ENCODE results near the gene ST6GALNAC2.
A peak's percentile ranks its signal among the peaks of the same experiment; 100 is the strongest.

ST6GALNAC2 gene

DNA sequence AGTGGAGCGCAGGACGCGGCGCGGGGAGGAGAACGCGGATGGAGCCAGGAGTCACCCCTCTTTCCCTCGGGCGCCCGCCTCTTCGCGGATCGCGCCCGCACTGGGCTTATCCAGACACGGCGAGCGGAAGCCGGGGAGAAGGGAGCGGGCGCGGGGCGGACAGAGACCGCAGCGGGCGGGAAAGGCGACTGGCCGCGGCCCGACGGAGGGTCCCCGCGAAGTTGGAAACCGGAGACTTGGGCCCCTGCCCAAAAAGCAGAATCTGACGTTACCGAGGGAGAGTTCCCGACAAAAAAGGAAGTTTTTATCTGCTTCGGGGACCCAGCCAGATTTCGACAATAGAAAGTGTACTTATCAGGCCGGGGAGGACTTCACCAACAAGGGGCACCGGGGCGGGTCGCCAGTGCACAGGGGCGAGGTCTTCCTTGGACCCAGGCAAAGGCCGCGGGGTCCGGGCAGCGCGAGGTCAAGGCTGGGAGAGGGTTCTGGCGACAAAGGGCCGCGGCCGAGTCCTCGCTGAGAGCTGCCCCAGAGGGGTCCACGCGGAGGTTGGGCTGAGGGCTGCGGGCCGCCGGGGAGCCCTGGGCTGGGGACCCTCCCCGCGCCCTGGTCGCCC is 519 bp downstream of the ST6GALNAC2 start:
- CTCF ChIA-PET: interaction anchor here (0.6 to 2.4 kb wide), 5 partner anchors 17 to 96 kb away, joined by 3 to 10 read pairs (median 5); no protein-coding TSS in a partner anchor

DNA sequence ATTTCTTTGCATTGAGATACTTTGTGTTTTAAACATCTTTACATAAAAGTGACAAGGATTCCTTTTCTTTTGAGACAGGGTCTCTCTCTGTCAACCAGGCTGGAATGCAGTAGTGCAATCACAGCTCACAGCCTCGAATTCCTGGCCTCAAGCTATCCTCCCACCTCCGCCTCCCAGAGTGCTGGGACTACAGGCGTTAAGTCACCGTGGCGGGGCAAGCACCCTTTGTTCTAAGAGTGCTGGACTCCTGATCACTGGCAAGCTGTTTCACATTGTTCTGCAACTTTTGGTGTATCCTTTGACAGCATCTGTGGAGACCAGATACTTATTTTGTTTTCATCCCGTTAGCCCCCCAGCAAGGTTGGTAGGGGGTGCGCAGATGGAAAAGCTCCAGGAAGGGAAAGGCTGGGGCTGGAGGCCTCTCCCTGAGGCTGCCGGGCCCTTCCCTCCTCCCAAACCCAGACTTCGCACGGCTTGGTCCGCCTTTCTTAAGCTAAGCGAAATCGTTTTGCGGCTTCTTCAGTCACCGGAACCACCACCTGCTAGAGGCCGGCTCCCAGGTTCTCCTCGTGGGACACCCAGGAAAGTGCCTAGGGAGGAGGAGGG is 1.1 kb downstream of the ST6GALNAC2 start:
- H3K4me3 ChIP-seq (ENCODE audit: low read depth, low read length): peak overlapping the region; percentile 48; the same call in 1 of the 2 replicates
- H3K9me3 ChIP-seq (ENCODE audit: control insufficient read depth, insufficient read depth, low read depth, low read length): no peaks in the 10 kb centered on the region
- POLR2A ChIA-PET: interaction anchor here (0.7 to 2.0 kb wide), 5 partner anchors 13 to 115 kb away, joined by 3 to 6 read pairs (median 4); no protein-coding TSS in a partner anchor
- CTCF ChIA-PET: interaction anchor here (0.6 to 1.0 kb wide), 2 partner anchors 26 to 61 kb away, joined by 3 to 4 read pairs; no protein-coding TSS in a partner anchor
- TF ChIP-seq ZFHX2 (tag by site-specific recombination; conservative IDR thresholded peaks at IDR 0.05) (peak; percentile 15; the same call in 1 of the 2 replicates), WT1 (tag by site-specific recombination; IDR thresholded peaks at IDR 0.05) (0 out of 2 replicates have a peak, but pooled peaks have one; percentile 21), GLIS1 (tag by site-specific recombination; IDR thresholded peaks at IDR 0.05) (peak; percentile 24; the same call in 1 of the 2 replicates), ZBTB1 (tag by site-specific recombination; IDR thresholded peaks at IDR 0.05) (no peak)
- no peaks in the 10 kb centered on the region for H3K36me3 ChIP-seq (ENCODE audit: control insufficient read depth in 2 of 2, insufficient read depth in 1 of 2, low read length in 2 of 2)
- H3K27ac ChIP-seq (ENCODE audit: extremely low read depth, low read depth, low read length): no peak overlapping the region
- peaks cover 3% of the 10 kb centered on the region; the same call in 1 of the 2 replicates for H3K4me1 ChIP-seq (ENCODE audit: control insufficient read depth, insufficient read depth, low read length)

More for the DNA sequence above, 519 bp downstream of the ST6GALNAC2 start:
- Histone ChIP-seq H3K36me3 (ENCODE audit: control insufficient read depth in 2 of 2, insufficient read depth in 1 of 2, low read length in 2 of 2) (no peaks in the 10 kb centered on the region), H3K4me3 (ENCODE audit: low read depth, low read length) (peak overlapping the region; percentile 48), H3K27ac (ENCODE audit: extremely low read depth, low read depth, low read length) (peak overlapping the region; percentile 71; the same call in 1 of the 2 replicates), H3K9me3 (ENCODE audit: control insufficient read depth, insufficient read depth, low read depth, low read length) (no peaks in the 10 kb centered on the region), H3K4me1 (ENCODE audit: control insufficient read depth, insufficient read depth, low read length) (peaks cover 3% of the 10 kb centered on the region; the same call in 1 of the 2 replicates)
- no peak for TF ChIP-seq ZNF621 (tag by site-specific recombination; IDR thresholded peaks at IDR 0.05)
- POLR2A ChIA-PET: interaction anchor here (0.8 to 2.0 kb wide), 9 partner anchors 9 to 115 kb away, joined by 3 to 15 read pairs (median 5); partner anchors contain the start of gene PRCD

DNA sequence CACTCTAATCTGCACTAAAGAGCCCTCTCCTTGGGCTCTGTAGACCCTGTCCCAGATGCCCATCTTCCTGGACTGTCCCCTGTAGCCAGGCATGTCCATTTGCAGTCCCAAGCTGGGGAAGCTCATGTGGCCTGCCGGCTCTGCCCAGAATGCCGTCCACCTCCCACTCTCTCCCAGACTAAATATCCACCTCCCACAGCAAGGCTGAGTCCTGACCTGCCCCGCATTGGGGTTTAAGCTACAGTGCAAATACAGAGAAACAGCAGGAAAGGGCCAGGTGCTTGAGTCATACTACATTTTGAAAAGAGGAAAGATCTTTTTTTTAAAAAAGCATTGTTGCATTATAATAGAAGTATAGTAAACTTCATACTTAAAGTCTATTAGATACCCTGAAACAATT is 3.0 kb downstream of the ST6GALNAC2 start:
- Histone ChIP-seq H3K4me3 (ENCODE audit: low read depth, low read length) (no peak overlapping the region), H3K9me3 (ENCODE audit: control insufficient read depth, insufficient read depth, low read depth, low read length) (no peaks in the 10 kb centered on the region), H3K4me1 (ENCODE audit: control insufficient read depth, insufficient read depth, low read length) (peaks cover 3% of the 10 kb centered on the region; the same call in 1 of the 2 replicates), H3K36me3 (ENCODE audit: control insufficient read depth in 2 of 2, insufficient read depth in 1 of 2, low read length in 2 of 2) (no peaks in the 10 kb centered on the region), H3K27ac (ENCODE audit: extremely low read depth, low read depth, low read length) (no peak overlapping the region)
- CTCF ChIA-PET: interaction anchor here (1.2 to 2.1 kb wide), 2 partner anchors 42 to 99 kb away, joined by 3 to 6 read pairs; no protein-coding TSS in a partner anchor
- POLR2A ChIA-PET: interaction anchor here (0.6 to 1.4 kb wide), 3 partner anchors 17 to 168 kb away, joined by 3 to 4 read pairs (median 3); no protein-coding TSS in a partner anchor
- no peak for TF ChIP-seq ZNF19 (tag by site-specific recombination; IDR thresholded peaks at IDR 0.05; ENCODE audit: low read depth)
- TF ChIP-seq ZNF157 (tag by site-specific recombination; IDR thresholded peaks at IDR 0.05): no peak
- peak; percentile 81 for TF ChIP-seq EGR2 (tag by site-specific recombination; IDR thresholded peaks at IDR 0.05; ENCODE audit: low read depth)
- peak; percentile 82 for TF ChIP-seq ZFHX2 (tag by site-specific recombination; conservative IDR thresholded peaks at IDR 0.05)
- no peak for TF ChIP-seq SP3 (tag by site-specific recombination; IDR thresholded peaks at IDR 0.05)

DNA sequence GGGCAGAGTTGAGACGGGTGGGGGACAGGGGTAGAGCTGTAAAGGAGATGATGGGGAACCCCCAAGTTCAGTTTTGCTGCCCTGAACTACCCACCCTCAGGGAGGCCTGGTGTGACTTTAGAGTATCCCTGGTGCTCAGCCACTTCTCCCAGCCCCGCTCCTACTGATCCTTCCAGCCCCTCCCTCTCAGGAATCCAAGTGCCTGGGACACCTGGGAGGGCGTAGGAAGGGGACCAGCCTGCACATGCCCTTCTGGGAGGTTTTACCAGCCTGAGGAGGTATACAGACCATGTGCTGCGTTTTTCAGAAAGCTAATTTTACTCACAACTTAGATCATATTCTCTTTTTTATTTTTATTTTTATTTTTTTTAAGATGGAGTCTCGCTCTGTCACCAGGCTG is 4.1 kb downstream of the ST6GALNAC2 start:
- Histone ChIP-seq H3K27ac (ENCODE audit: extremely low read depth, low read depth, low read length) (no peak overlapping the region), H3K4me3 (ENCODE audit: low read depth, low read length) (no peak overlapping the region), H3K9me3 (ENCODE audit: control insufficient read depth, insufficient read depth, low read depth, low read length) (no peaks in the 10 kb centered on the region), H3K36me3 (ENCODE audit: control insufficient read depth in 2 of 2, insufficient read depth in 1 of 2, low read length in 2 of 2) (no peaks in the 10 kb centered on the region), H3K4me1 (ENCODE audit: control insufficient read depth, insufficient read depth, low read length) (no peaks in the 10 kb centered on the region; the same call in 1 of the 2 replicates)
- TF ChIP-seq, protein P1, sequence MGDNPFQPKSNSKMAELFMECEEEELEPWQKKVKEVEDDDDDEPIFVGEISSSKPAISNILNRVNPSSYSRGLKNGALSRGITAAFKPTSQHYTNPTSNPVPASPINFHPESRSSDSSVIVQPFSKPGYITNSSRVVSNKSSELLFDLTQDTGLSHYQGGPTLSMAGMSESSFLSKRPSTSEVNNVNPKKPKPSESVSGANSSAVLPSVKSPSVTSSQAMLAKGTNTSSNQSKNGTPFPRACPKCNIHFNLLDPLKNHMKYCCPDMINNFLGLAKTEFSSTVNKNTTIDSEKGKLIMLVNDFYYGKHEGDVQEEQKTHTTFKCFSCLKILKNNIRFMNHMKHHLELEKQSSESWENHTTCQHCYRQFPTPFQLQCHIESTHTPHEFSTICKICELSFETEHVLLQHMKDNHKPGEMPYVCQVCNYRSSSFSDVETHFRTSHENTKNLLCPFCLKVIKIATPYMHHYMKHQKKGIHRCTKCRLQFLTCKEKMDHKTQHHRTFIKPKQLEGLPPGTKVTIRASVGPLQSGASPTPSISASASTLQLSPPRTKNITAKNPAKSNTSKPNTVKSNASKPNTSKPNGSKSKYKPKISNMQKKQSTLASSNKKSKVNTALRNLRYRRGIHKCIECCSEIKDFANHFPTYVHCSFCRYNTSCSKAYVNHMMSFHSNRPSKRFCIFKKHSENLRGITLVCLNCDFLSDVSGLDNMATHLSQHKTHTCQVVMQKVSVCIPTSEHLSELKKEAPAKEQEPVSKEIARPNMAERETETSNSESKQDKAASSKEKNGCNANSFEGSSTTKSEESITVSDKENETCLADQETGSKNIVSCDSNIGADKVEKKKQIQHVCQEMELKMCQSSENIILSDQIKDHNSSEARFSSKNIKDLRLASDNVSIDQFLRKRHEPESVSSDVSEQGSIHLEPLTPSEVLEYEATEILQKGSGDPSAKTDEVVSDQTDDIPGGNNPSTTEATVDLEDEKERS (tag by site-specific recombination; IDR thresholded peaks at IDR 0.05): no peak
- TF ChIP-seq ZNF133 (tag by site-specific recombination; IDR thresholded peaks at IDR 0.05): no peak
- no peak for TF ChIP-seq ZSCAN30 (tag by site-specific recombination; IDR thresholded peaks at IDR 0.05)
- no peak for TF ChIP-seq ZNF521 (tag by site-specific recombination; IDR thresholded peaks at IDR 0.05)
- TF ChIP-seq, protein P2, sequence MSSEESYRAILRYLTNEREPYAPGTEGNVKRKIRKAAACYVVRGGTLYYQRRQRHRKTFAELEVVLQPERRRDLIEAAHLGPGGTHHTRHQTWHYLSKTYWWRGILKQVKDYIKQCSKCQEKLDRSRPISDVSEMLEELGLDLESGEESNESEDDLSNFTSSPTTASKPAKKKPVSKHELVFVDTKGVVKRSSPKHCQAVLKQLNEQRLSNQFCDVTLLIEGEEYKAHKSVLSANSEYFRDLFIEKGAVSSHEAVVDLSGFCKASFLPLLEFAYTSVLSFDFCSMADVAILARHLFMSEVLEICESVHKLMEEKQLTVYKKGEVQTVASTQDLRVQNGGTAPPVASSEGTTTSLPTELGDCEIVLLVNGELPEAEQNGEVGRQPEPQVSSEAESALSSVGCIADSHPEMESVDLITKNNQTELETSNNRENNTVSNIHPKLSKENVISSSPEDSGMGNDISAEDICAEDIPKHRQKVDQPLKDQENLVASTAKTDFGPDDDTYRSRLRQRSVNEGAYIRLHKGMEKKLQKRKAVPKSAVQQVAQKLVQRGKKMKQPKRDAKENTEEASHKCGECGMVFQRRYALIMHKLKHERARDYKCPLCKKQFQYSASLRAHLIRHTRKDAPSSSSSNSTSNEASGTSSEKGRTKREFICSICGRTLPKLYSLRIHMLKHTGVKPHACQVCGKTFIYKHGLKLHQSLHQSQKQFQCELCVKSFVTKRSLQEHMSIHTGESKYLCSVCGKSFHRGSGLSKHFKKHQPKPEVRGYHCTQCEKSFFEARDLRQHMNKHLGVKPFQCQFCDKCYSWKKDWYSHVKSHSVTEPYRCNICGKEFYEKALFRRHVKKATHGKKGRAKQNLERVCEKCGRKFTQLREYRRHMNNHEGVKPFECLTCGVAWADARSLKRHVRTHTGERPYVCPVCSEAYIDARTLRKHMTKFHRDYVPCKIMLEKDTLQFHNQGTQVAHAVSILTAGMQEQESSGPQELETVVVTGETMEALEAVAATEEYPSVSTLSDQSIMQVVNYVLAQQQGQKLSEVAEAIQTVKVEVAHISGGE (tag by site-specific recombination; conservative IDR thresholded peaks at IDR 0.05; ENCODE audit: low read depth): no peak
- ChIA-PET POLR2A (interaction anchor here (0.5 to 1.4 kb wide), 3 partner anchors 16 to 112 kb away, joined by 3 to 7 read pairs (median 4); no protein-coding TSS in a partner anchor), CTCF (interaction anchor here (0.5 to 2.1 kb wide), 3 partner anchors 30 to 45 kb away, joined by 3 to 6 read pairs (median 4); no protein-coding TSS in a partner anchor)
